ENCODE data around the gene IMPA2.

IMPA2 gene

DNA sequence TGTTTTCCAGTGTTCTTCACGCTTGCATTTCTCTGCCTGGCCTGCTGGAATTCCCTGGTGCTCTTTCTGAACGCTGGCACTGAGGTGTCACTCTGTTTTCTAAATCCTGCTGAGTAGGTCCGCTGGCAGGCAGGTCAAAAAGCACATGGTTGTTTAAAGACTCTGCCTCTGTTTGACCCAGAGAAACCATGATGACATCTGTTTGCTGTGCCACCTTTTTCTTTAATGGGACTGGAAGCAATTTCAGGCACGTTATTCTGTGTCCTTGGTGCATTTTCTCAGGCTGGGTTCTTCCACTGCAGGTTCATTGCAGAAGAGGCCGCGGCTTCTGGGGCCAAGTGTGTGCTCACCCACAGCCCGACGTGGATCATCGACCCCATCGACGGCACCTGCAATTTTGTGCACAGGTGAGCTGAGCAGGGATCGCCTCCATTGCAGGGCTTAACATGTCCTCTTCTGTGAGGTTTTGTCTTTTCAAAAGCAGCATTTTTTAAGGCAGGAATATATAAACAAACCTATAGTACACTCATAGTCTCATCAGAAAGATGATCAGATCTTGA is 28.4 kb downstream of the IMPA2 start:
- no peak for DNase-seq (ENCODE audit: low read depth)

DNA sequence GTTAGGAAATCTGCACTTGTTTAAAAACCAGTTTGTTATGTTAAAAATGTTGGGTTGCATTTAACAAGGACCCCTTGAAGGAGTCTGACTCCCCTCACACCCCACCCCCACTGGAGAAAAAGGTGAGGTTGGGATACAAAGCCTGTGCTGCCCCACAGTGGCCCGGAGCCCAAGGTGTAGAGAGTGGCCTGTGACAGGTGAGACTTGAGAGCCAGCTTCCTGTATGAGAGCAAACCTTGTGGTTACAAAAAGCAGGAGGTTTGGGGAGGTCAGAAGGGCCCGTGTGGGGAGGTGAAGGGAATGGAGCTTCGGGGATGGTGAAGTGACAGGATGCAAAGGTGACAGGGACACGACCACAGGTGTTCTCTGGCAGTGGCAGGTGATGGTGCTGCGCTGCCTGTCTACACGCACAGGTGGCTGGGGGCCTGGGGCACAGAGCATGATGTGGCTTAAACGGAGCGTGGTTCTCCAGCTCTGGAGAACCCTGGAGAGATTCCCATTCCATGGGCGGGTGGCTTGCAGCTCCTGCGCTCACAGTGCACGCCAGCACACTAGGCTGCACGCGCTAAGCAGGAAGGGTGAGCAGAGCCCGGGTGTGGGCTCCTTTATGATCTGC is 29.0 kb downstream of the IMPA2 start:
- no peak for DNase-seq (ENCODE audit: low read depth)

DNA sequence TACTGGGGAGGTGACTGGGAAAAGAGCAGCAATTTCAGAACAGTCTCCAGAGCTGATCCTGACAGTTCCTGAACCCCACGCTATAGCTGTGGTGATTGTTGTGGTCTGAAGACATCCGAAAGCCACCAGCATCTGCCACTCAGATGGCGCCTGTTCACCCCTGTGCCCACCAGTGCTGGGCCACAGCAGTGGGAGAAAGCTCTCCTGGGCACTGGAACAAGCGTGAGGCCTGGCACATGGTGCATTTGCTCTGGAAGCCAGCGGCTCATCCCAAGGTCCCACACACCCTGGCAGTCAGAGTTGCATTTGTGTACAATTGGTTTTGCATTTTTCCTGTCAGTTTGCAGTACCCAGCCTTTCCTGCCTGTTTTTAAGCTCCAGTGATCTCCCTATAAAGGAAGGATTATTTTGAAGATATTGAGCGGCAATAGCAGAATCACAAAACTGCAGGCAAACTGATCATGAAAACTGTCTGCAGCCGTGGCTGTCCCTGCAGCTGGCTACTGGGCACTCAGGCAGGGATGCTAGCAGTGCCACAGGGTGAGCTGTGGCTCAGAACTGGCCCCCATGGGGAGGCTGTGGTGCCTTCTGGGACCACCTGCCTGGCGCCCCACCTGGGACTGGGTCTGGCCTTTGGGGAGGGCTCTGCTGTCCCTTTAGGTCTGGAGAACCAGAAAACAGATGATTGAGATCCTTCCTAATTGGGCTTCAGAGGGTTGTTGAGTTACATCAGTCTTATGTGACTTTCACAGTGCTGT is 30.1 kb downstream of the IMPA2 start:
- DNase-seq (ENCODE audit: low read depth): no peak

DNA sequence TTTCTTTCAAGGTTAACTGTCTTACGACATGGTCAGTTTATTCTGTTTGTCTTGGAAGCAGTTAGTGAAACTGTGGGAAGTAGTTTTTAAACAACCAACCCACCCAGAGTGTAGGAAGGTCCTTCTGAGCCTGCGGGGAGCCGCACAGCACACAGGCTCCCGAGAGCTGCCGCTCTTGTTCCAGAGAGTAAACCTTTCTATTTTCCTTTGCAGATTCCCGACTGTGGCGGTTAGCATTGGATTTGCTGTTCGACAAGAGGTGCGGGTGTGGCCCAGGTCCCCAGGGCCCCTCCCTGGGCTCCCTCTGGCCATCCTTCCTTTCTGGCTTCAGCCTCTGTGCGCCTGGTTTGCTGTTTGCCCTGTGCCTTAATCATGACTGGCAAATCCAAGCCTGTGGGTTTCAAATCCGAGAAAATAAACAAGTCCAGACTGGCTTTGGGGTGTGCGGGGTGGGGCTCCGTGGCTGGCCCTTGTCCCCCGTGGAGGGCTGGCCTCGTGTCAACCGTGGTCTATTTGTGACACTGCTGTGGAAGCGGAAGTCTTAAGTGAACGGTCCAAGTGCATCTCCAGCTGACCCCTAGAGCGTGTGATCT is 30.7 kb downstream of the IMPA2 start:
- DNase-seq (ENCODE audit: low read depth): no peak

- no peak for DNase-seq (ENCODE audit: low read depth)
Observed at GRCh38 chr18:12012697-12013096, 31.4 kb downstream of the IMPA2 start.

DNA sequence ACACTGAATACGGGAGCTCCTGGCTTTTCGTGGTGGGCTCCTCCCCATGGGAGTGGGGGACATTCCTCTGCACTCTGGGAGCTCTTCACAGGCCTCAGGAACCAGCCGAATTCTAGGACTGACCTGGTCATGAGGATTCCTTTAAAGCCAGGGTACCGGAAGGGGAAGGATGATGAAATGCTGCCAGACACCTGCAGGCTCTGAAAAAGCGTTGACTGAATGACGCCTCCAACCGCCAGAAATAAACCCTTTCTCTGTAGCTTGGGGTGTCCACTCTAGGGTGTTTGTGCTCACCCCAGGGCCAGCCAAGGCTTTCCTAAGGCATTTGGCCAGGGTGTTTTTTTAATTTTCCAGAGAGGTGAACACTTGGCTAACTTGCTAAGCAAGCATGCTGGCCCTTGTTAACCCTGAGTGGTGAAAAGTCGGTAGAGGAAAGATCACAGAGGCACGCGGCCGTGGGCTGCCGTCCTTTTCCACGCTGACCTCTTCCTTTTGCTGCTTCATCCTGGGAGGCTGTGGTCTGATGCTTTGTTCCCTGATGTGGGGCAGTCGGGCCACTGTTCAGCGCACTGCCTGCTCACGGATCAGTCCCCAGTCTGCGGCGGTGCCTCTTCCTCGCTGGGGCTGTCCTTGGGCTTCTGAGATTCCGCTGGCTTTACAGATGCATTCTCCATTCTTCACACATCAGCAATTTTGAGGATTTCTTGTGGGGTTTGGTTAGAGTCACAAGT is 32.0 kb downstream of the IMPA2 start:
- no peak for DNase-seq (ENCODE audit: low read depth)

GRCh38 chr18:12014086-12014485 is 32.8 kb downstream of the IMPA2 start:
- DNase-seq (ENCODE audit: low read depth): no peak

DNA sequence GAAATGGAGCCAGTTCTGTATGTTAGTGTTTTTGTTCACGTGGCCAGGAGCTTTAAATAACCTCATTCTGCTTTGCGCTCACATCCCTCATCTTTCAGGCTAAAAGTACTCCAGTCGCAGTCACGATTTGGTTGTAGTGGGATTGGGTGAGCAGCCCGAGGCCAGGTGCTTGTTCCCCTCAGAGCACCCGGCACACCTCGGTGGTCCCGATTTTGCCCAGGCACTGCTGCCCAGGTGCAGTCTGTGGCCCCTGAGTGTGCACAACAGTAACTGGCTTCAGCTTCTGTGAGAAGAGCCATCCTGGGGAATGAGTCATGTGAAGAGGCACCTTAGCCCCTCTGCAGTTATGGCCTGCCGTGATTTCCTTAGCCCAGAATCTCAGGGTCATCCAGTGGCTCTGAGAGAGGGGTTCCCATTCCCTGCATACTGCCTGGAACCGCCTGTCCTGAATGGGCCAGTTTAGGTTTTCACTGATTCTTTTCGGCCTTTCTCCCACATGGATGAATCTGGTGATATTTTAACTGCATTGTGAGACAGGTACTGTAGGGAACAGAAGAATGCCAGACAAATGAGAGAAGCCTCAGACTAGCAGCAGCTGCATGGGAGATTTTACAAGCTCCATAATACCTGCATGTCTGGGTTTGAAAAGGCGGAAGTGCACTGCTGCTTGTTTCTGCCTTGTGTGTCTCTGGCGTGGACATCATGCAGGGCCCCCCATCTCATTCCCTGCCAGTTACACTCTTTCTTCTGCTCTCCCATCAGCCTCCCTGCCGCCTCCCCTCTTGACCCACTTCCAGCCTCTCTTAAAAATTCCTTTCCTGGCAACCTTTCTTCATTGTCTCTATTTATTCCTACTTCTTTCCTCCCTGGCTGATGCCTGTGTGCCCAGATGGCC is 33.5 kb downstream of the IMPA2 start:
- no peak for DNase-seq (ENCODE audit: low read depth)

DNA sequence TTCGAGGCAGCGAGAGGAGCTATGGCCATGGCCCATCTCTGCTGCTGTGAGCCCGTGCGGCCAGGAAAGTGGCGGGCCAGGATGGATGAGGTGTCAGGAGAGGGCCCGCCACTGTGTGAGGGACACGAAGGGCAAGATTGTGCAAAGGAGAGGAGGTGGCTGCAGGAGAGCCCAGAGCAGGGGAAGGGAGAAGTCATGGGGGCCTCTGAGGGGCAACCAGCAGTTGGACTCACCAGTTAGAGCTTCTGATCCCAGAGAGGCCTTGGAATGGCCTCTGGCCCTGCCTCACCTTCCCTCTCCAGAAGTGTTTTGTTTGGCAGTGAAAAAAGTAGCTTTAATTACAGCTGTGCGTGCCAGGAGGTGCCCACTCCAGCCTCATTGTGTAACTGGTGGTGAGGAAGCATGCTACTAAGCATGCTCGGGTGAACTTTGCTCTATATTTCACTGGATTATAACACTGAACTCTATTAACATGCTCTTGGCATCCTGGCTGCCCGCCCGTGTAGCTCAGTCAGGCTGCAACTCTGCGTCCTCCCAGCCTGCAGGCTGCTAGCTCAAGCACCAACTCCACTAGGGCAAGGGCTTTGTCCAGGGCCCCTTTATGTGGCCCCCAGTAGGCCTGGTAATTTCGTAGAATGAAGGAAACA is 34.2 kb downstream of the IMPA2 start:
- no peak for DNase-seq (ENCODE audit: low read depth)

GRCh38 chr18:12017081-12017480 is 35.8 kb downstream of the IMPA2 start:
- no peak for DNase-seq (ENCODE audit: low read depth)

GRCh38 chr18:12018861-12019260 is 37.6 kb downstream of the IMPA2 start:
- no peak for DNase-seq (ENCODE audit: low read depth)

GRCh38 chr18:12021077-12021476 is 39.8 kb downstream of the IMPA2 start:
- no peak for DNase-seq (ENCODE audit: low read depth)

GRCh38 chr18:12021596-12021995 is 40.3 kb downstream of the IMPA2 start:
- no peak for DNase-seq (ENCODE audit: low read depth)

DNA sequence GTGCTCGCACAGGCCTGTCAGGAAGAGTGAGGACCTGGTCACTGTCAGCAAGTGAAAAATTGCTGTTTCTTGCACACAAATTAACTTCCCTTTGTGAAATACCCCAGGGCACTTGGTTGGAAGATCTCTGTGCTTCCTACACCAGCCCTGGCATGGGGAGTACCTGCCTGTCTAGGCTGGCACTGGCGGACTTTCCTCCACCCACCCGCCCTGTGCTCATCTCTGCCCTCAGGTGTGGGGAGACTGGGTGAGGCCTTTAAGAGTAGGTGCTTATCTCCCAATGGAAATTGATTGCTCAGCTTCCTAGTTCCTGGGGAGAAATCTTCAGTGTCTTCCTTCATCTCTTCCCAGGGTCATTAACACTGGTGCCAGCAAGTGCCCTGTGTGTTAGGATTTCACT is 42.1 kb downstream of the IMPA2 start:
- no peak for DNase-seq (ENCODE audit: low read depth)

DNA sequence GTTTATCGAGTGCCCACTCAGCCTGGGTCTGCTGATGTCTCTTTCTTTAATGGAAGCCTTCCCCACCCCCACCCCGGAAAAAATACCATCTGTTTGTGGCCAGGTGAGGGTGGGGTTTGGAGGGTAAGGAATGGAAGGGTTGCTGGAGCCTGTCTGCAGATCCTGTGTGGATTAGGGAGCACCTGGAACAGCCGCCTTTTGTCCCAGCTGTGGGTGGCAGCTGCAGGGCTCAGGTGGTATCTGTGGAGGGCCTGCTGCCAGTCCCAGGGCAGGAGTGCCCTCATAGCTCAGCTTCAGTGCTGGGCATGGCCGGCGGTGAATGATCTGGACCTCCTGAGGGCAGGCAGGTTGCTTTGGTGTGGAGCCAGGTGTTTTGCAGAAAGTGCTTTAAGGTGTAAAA is 45.3 kb downstream of the IMPA2 start:
- DNase-seq (ENCODE audit: low read depth): no peak

GRCh38 chr18:12027046-12027445 is 45.7 kb downstream of the IMPA2 start:
- no peak for DNase-seq (ENCODE audit: low read depth)

- no peak for DNase-seq (ENCODE audit: low read depth)
Observed at GRCh38 chr18:12027480-12027879, 46.2 kb downstream of the IMPA2 start.

DNA sequence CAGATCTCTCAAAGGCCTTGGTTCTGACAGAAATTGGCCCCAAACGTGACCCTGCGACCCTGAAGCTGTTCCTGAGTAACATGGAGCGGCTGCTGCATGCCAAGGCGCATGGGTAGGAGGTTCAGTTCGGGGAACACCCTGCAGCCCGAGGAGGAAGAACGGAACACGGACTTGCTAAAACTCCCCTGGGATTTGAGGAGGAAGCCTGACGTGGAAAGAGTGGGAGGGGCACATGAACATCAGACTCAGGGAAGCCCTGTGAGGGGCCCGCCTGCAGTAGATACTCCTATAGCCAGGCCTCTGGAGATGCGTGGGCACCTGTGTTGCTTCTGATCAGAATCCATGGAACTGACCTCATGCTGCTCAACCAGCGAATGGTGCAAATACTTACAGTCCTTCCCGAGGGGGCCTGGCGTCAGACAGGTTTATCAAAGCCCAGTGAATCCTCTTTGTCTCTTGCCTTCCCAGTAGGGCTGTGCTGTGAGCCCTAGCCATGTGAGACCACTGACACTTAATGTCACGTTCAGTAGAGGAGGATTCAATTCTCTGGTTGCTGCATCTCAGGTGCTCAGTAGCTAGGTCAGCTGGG is 46.8 kb downstream of the IMPA2 start:
- no peak for DNase-seq (ENCODE audit: low read depth)

- DNase-seq (ENCODE audit: low read depth): no peak
Observed at GRCh38 chr18:12028674-12029073, 47.4 kb downstream of the IMPA2 start.

DNA sequence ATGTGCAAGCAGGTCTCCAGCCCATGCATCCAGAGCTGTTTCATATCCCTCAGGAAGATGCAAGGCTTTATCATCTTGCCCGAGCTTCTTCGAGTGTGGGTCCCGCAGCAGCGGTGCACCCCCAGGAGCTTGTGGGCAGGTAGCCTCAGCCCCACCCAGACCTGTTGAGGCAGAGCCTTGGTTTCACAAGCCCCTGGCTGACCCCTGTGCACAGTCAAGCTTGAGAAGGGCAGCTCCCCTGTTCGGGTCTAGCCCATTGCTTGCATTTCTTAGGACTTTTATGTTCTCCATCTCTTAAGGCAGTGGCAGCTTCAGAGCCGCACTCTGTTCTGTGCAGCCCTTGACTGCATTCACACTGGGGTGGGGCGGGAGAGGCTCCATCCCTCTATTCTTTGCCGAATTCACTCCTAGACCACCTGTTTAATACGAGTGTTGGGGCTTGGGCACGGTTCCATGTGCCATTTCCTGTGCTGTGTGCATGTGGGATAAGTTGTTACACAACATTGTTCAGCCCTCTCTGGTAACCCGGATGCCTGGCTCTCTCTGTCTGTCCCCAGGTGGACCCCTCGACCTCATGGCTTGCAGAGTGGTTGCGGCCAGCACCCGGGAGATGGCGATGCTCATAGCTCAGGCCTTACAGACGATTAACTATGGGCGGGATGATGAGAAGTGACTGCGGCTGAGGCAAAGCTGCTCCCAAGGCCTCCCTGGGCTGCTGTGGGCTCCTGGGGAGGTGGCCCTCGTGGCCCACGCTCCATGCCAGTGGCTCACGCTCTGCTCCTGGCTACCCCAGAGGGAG is 48.7 kb downstream of the IMPA2 start:
- DNase-seq (ENCODE audit: low read depth): no peak
